Measurements from ENCODE around the gene ZFAND3. TPM values are rescaled to one million over a fixed set of nuclear protein-coding genes. Genes with fewer than 3 reads are reported as not detected.

ZFAND3 gene
- total RNA-seq, 2 donors from 2014 or later = 26.1 to 32.0 TPM

DNA sequence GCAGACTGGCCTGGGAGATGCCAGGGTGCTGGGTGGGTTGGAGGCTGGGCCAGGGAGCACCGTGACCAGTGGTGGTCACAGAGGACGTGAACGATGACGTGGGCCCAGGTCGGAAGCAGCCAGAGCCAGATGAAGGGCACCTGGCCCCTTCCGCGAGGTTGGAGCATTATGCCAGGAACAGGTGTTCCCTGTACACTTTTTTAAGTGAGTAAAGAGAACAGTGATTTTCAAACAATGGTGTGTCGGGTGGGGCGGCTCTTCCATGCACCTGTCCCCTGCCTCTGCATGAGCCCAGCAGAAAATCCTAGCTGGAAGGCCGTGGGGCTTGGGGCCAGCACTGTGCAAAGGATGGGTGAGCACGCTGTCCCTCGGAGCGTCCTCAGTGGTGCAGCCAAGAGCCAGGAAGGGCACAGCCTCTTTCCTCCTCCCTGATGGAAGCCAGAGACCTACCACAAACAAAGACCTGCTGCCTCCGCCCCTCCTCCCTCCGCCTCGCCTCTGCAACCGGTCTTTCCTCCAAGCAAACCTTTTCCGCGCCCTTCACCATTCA lies 350.5 kb downstream of the ZFAND3 start:
- H3K4me1 Mint-ChIP-seq = peaks cover 4% of the 10 kb centered on the region
- H3K9me3 Mint-ChIP-seq = no peaks in the 10 kb centered on the region
- H3K36me3 Mint-ChIP-seq (ENCODE audit: low read depth) = peaks cover 14% of the 10 kb centered on the region
- no peak overlapping the region for H3K4me3 Mint-ChIP-seq
- no peaks in the 10 kb centered on the region for H3K27me3 Mint-ChIP-seq
- no peak overlapping the region for H3K27ac Mint-ChIP-seq
- ATAC-seq (replicated peaks) = no peak

DNA sequence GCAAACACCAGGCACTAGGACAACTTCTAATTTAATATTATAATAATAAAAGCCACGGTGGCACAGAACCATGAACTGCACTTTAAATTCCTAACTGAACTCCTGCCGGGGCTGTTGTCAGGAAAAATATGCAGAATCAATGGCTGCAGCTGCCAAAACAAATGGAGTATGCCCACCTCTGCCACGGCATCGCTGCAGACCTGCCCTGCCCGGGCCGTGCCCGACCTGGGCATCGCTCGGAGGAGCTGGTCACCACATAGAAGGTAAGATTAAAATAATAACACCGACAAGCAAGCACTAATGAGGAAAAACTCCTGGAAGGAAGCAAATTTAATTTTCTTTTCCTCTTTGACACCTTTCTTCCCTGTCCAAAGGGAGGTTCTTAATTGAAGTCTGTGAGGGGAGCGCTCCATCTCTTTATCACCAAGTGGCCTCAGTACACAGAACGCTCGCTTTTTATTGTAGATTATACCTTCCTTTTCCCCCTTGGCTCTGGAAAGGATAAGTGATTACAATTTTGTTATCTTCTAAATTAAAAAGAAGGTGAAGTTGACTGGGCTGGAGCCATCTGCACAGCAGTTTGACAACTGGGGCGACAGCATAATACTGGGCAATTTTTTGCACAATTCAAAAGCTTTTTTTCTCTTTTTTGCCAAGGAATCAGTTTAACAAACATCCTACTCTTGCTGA lies 351.3 kb downstream of the ZFAND3 start:
- no peaks in the 10 kb centered on the region for H3K9me3 Mint-ChIP-seq
- H3K36me3 Mint-ChIP-seq (ENCODE audit: low read depth) = peaks cover 14% of the 10 kb centered on the region
- ATAC-seq (replicated peaks) = no peak
- no peak overlapping the region for H3K27ac Mint-ChIP-seq
- no peaks in the 10 kb centered on the region for H3K27me3 Mint-ChIP-seq
- H3K4me1 Mint-ChIP-seq = peaks cover 4% of the 10 kb centered on the region
- H3K4me3 Mint-ChIP-seq = no peak overlapping the region

DNA sequence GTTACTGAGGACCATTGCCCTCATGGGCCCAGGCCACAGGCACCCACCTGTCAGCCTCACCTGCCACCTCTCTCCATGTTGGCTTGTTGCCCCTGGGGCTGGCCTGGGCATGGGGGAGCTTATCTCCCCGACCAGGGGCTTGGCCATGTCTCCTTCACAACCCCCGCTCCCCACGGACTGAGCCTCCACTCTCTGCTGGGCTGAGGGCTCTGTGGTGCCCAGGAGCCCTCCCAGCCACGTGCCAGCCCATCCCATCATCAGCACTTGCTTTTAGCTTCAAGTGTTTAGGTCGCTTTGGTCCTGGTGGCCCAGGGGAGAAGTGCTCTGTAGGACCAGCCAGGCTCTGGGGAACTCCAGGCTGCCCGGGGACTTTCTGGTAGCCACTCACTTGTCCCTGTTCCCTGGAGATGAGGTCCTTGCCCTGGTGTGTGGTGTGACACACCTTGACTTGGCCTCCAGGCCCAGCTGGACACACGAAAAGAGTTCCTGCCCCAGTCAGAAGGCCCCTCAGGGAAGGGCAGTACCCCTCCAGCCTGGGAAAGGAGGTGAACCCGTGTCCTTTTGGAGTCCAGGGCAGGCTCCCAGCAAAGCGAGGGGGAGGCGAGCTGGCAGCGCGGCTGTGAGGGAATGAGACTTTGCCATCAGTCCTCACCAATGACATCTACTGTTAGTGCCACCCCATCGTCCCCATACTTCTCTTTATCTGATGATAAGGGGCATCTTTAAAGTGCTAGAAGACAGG lies 352.6 kb downstream of the ZFAND3 start:
- H3K9me3 Mint-ChIP-seq = no peaks in the 10 kb centered on the region
- ATAC-seq (replicated peaks) = no peak
- H3K4me1 Mint-ChIP-seq = peaks cover 4% of the 10 kb centered on the region
- H3K4me3 Mint-ChIP-seq = no peak overlapping the region
- H3K27me3 Mint-ChIP-seq = no peaks in the 10 kb centered on the region
- no peak overlapping the region for H3K27ac Mint-ChIP-seq
- peaks cover 14% of the 10 kb centered on the region for H3K36me3 Mint-ChIP-seq (ENCODE audit: low read depth)

DNA sequence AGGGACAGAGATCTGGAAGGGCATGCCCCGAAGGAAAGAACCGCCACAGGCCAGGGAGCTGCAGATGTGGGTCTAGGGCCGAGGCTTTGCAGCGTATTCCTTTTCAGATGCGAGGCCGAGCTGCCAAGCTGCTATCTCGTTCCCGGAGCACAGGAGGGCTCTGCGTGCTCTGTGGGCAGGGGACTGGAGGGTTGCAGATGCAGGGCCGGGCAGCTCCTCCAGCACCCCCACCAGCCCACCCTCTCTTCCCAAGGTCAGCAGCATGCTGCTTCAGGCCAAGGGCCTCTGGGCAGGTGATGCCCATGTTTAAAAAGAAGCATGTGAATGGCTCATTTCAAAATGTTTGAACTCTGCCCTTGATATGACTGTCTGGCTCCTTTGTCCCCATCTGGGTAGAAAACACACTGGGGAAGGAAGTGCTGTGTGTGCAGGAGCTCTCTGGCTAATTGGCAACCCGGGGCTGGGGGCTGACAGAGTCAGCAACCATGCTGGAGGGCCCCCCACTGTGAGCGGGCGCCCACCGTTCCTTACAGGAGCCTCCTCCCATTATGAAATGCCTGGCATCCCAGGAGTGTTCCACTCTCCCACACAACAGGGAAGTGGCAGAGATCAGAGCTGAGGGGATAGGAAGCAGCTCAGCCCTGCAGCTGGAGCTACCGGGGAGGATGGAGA lies 353.3 kb downstream of the ZFAND3 start:
- Mint-ChIP-seq H3K9me3 (no peaks in the 10 kb centered on the region), H3K4me1 (peaks cover 4% of the 10 kb centered on the region), H3K36me3 (ENCODE audit: low read depth) (peaks cover 14% of the 10 kb centered on the region), H3K27ac (no peak overlapping the region), H3K4me3 (no peak overlapping the region), H3K27me3 (no peaks in the 10 kb centered on the region)
- ATAC-seq (replicated peaks) = no peak

DNA sequence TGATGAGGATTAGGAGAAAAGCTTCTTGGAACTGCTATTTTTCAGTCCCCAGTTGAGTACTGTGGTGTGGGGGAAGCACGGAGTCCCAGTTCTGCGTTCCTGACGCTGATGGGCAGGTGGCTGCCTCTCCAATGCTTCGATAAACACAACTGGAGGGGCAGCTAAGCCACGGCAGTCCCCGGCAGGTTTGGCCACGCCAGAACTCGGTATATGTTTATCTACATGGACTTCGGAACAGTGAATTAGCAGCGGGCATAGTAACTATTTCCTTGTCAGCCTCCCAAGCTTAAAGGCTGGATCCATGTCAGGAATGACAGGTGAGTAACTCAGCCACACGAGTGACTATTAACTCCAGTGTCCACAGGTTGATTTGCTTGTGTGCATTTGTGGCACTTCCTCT lies 354.4 kb downstream of the ZFAND3 start:
- peaks cover 14% of the 10 kb centered on the region for H3K36me3 Mint-ChIP-seq (ENCODE audit: low read depth)
- peaks cover 8% of the 10 kb centered on the region for H3K4me1 Mint-ChIP-seq
- H3K27ac Mint-ChIP-seq = no peak overlapping the region
- H3K4me3 Mint-ChIP-seq = no peak overlapping the region
- no peak for ATAC-seq (replicated peaks)
- no peaks in the 10 kb centered on the region for H3K27me3 Mint-ChIP-seq
- no peaks in the 10 kb centered on the region for H3K9me3 Mint-ChIP-seq

DNA sequence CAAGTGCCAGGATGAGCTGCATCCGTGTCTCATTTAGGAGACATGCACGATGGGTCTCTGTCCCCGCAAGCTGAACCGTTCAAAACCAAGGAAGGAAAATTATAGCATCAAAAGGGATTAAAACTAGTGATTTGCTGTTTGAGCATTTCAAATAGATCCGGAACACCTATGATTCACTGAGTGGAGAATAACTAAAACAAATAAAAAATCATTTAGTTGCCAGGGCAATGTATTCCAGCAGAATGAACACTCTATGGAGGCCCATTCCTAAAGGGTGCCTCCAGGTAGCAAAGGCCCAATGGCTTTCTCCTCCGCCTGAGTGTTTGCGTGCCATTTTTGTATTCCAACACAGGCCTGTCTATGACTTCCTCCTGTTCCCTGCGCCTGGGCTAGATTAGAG lies 354.8 kb downstream of the ZFAND3 start:
- Mint-ChIP-seq H3K27ac (peak overlapping the region; percentile 36), H3K27me3 (no peaks in the 10 kb centered on the region), H3K4me3 (no peak overlapping the region), H3K36me3 (ENCODE audit: low read depth) (peaks cover 14% of the 10 kb centered on the region), H3K9me3 (no peaks in the 10 kb centered on the region), H3K4me1 (peaks cover 8% of the 10 kb centered on the region)
- no peak for ATAC-seq (replicated peaks)

DNA sequence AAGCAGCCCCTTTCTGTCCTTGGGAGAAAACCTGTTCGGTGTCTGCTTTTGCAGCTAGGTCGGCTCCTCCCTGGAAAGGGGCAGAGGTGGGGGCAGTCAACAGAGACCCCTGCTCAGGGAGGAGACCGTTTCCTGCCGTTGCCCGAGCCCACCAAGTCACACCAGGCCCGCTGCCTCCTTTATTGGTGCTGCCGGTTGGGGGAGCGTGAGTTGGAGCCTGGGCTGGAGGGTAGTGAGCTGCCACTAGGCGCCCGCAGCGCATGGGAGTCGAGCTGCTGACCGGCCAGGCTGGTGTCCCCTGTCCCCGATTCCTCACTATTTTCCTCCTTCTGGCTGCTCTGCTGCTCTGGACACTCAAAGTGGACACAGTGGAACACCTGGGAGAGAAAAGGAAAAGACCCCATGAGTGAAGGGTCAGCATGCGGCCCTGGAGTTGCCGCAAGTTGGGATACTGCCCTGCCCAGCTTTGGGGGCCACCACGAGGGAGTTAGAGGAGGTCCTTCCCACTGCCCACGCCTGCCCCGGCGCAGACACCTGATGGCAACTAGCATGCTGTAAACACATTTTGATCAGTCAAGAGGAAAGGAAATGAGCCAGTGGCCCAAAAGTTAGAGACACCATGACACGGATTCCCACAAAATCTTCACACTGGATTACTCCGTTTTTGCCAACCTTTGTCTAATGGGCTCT lies 355.4 kb downstream of the ZFAND3 start:
- Mint-ChIP-seq H3K36me3 (ENCODE audit: low read depth) (peaks cover 14% of the 10 kb centered on the region), H3K9me3 (no peaks in the 10 kb centered on the region), H3K27me3 (no peaks in the 10 kb centered on the region), H3K4me3 (no peak overlapping the region), H3K4me1 (peaks cover 8% of the 10 kb centered on the region), H3K27ac (peak overlapping the region; percentile 36)
- no peak for ATAC-seq (replicated peaks)

DNA sequence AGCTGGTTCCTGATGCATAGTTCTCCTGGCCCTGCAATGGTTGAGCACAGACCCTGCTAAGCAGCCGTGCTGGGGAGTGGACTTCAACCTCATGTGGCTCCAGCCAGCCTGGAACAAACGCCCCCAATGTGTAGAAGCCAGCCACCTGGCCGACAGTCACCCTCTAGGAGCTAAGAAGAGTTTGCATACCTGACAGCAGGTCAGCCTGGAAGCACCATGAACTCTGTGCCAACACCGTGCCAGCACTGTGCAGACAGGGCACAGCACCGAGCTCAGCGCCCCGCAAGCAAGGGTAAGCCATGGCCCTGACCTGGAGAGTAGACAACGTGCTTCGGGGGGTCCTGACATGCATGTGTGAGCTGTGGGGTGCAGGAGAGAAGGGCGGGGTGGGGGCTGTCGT lies 356.3 kb downstream of the ZFAND3 start:
- no peaks in the 10 kb centered on the region for H3K27me3 Mint-ChIP-seq
- ATAC-seq (replicated peaks) = no peak
- H3K9me3 Mint-ChIP-seq = no peaks in the 10 kb centered on the region
- no peak overlapping the region for H3K4me3 Mint-ChIP-seq
- peaks cover 14% of the 10 kb centered on the region for H3K36me3 Mint-ChIP-seq (ENCODE audit: low read depth)
- H3K27ac Mint-ChIP-seq = no peak overlapping the region
- H3K4me1 Mint-ChIP-seq = peaks cover 8% of the 10 kb centered on the region

DNA sequence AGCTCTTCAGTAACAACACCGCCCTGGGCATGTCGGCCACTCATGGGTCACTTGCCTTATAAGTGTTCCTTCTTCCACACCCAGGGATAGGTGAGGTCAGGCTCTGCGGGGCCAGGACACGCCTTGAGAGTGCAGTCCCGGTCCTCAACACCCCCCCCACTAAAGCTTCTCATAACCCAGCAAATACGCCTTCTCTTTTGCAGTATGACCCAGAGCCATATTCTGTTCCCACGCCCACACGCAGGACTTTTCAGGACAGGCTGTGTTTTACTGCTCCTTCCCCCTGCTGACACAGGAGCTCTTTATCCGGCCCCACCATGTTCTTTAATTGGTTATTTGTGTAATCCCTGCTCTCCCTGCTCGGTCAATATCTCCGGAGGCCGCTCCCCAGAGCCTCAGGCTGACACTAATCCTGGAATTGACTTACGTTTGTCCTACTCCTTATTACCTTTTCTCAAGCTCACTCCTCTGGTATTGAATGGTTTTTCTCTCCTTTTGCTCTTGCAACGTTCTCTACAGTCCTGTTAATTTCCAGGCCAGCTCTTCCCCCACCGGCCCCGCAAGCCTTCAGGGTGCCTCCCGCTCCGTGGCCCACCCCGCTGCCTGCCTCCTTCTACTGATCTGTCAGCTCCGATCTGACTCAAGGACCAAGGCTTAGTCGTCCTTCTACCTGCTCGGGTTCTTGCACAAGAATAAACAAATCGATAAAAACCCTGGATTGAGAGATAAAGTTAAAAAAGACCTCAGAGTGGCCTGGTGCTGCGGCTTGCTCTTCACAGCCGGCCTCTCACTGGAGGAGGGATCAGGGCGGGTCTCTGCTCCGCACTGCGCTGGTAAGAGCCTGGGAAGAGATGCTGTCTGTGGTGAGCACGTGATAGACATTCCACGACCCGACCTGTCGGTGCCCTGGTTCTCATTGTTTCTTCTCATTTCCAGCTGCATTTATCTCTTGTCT lies 357.5 kb downstream of the ZFAND3 start:
- peaks cover 8% of the 10 kb centered on the region for H3K4me1 Mint-ChIP-seq
- H3K9me3 Mint-ChIP-seq = no peaks in the 10 kb centered on the region
- no peaks in the 10 kb centered on the region for H3K27me3 Mint-ChIP-seq
- peak overlapping the region; percentile 26 for H3K27ac Mint-ChIP-seq
- peaks cover 14% of the 10 kb centered on the region for H3K36me3 Mint-ChIP-seq (ENCODE audit: low read depth)
- no peak for ATAC-seq (replicated peaks)
- no peak overlapping the region for H3K4me3 Mint-ChIP-seq

DNA sequence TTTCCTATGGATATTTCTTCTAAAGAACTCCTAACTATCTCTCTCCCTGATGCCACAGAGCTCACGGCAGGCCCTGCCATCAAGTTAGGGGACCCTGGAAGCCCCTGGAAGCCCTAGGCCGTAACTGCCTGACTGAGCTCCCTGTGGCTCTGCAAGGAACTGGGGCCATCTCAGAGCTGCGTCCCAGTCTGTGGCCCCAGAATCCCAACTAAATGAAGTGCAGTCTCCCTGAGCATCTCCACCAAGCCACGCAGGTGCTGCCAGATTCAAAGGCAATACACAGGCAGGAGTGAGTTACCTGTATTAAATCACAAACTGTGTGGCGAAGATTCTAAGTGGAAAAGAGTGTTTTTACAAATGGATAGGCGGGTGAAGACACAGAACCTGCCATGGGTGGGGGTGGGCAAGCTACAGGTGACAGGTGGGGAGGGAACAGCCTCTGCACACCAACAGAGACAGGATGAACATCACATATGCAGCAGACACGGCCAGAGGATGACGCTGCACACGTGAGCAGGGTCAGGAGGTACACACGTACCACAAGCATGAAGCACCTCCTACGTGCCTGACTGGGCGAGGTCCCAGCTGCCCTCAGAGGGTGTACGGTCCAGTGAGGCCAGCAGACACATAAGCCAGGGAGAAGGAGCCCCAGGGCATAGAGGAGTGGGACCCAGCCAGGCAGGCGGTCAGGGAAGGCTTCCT lies 358.5 kb downstream of the ZFAND3 start:
- H3K4me3 Mint-ChIP-seq = no peak overlapping the region
- H3K36me3 Mint-ChIP-seq (ENCODE audit: low read depth) = peaks cover 13% of the 10 kb centered on the region
- no peaks in the 10 kb centered on the region for H3K9me3 Mint-ChIP-seq
- H3K27me3 Mint-ChIP-seq = no peaks in the 10 kb centered on the region
- ATAC-seq (replicated peaks) = no peak
- H3K27ac Mint-ChIP-seq = peak overlapping the region; percentile 60
- H3K4me1 Mint-ChIP-seq = peaks cover 8% of the 10 kb centered on the region

DNA sequence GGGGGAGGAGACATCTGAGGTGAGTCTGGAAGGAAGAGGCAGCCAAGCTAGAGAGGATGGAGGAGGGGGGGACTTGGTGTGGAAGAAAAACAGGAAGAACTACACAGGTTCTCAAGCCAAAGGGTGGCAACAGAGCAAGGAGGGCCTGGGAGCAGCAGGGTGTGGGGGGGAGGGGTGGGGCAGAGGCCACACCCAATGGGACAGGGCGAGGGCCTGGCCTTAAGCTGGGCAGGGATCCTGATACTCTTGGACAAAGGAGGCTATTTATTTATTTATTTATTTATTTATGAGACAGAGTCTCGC lies 359.0 kb downstream of the ZFAND3 start:
- Mint-ChIP-seq H3K9me3 (no peaks in the 10 kb centered on the region), H3K36me3 (ENCODE audit: low read depth) (peaks cover 8% of the 10 kb centered on the region), H3K27ac (no peak overlapping the region), H3K4me1 (peaks cover 6% of the 10 kb centered on the region), H3K27me3 (no peaks in the 10 kb centered on the region), H3K4me3 (no peak overlapping the region)
- ATAC-seq (replicated peaks) = no peak

DNA sequence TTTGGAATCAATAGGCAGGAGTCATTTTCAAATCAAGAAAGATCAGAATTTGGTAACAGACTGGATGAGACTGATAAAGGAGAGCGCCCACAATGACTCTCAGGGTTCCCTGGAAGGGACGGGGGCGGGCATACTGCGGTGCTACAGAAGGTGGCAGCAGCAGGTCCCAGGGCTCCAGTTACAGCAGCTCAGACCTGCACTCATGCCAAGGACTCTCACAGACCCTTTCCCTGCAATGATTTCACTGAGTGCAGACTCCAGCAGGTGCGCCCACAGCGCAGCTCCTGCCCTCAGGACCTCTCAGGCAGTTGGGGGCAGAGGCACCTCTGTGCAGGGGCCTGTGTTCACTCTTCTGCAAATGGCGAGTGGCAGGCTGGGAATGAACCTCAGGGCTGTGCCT lies 359.8 kb downstream of the ZFAND3 start:
- no peaks in the 10 kb centered on the region for H3K27me3 Mint-ChIP-seq
- H3K4me1 Mint-ChIP-seq = peaks cover 4% of the 10 kb centered on the region
- H3K4me3 Mint-ChIP-seq = no peak overlapping the region
- peaks cover 4% of the 10 kb centered on the region for H3K36me3 Mint-ChIP-seq (ENCODE audit: low read depth)
- H3K27ac Mint-ChIP-seq = no peak overlapping the region
- ATAC-seq (replicated peaks) = no peak
- H3K9me3 Mint-ChIP-seq = no peaks in the 10 kb centered on the region

DNA sequence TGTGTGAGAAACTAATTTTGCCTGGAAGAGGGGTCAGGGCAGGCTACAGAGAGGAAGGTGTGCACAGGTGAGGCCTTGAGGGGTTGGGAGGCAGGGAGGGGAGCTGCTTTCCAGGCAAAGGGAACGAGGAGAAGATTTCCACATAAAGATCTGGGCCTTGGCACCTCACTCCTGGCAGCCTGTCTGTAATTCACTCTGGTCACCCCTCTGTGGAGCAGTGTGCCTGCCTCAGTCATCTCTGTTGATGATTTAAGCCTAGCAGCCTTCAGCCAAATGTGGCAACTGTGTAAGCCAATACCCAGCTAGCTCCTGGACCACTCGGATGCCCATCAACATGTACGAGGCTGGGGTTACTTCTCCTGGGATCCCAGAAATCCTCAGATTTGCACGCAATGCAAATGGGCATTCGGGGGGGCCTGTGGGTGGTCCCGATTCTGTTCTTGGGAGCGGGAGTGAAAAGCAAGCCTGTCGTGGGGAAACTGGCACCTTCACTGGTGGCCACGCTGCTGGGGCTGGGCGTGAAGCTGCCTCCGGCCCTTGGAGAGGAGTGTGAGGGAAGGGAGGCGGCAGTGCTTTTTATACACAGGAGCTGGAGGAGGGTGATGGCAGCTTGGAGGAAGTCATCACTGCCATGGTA lies 360.4 kb downstream of the ZFAND3 start:
- H3K4me1 Mint-ChIP-seq = peaks cover 4% of the 10 kb centered on the region
- no peaks in the 10 kb centered on the region for H3K36me3 Mint-ChIP-seq (ENCODE audit: low read depth)
- H3K4me3 Mint-ChIP-seq = no peak overlapping the region
- no peaks in the 10 kb centered on the region for H3K9me3 Mint-ChIP-seq
- no peak overlapping the region for H3K27ac Mint-ChIP-seq
- ATAC-seq (replicated peaks) = no peak
- H3K27me3 Mint-ChIP-seq = no peaks in the 10 kb centered on the region

Data from activated T-helper 17 cell treated with anti-CD3 and anti-CD28 coated beads, Interleukin-2, amount 50 U/mL, for 72 hours (primary cell).